Caki2 (cell line): ENCODE measurements around the gene UPF1. TPM values are rescaled to one million over a fixed set of nuclear protein-coding genes. Genes with fewer than 3 reads are reported as not detected.
A peak's percentile ranks its signal among the peaks of the same experiment; 100 is the strongest.

ENCODE experiments used
- DNase-seq: peaks from one replicate; pipeline ENCODE4 v3.0.0-alpha.2; 2015; ENCODE audit warnings: low read depth
- in situ Hi-C: cut with HindIII; loops from 2 replicates; pipeline ENCODE4 v1.10.0; 2016; ENCODE audit warnings: low sequenced_read_pairs, low pct_unique_long_range_greater_than_20kb, mixed read lengths
- total RNA-seq: library from RNA; depleted of rRNA; stranded (reverse); fragments of >200 nt; shearing (Covaris generic); gene quantifications from 2 replicates; pipeline ENCODE4 v1.2.3, GENCODE V29; 2014; ENCODE audit warnings: low replicate concordance

The UPF1 gene
- total RNA-seq, 1 experiment from 2014 or later = 70.9 TPM

DNA sequence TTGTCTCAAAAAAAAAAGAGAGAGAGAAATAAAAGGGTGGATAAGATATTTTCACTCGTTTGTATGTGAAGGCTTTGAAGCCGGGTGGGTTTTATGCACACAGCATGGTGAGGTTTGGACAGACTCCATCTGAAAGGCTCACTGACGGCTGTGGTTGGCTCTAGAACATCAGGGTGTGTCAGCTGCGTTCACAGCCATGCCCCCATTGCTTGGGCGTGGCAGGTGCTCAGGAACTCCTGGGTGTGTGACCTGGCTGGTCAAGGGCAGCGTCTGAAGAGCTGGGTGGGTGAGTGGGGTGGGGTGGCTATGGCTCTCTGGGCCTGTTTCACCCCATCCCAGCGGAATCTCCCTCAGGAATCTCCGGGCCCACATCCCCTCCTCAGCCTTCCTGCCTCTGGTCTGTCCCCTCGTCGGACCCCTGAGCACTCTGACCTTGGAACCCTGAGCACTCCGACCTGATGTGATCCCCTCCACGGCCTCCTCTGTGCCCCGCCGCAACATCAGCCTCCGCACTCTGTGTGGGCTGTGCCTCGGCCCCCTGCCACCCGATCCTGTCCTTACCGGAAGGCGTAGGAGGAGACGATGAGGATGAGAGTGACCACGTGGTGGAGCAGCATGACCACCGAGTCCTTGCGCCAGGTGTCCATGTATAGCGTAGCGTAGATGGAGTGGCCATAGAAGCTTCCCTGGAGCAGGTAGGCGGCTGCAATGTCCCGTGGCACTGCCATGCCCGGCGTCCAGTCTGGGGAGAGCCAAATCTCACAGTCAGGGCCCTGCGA lies 52.0 kb downstream of the UPF1 start:
- in situ Hi-C loops = no loop called here

GRCh38 chr19:18886972-18887371 lies 55.2 kb downstream of the UPF1 start:
- in situ Hi-C loops = no loop called here
- DNase-seq = no peak

More for the DNA sequence above, 52.0 kb downstream of the UPF1 start:
- DNase-seq = no peak

- in situ Hi-C loops = no loop called here
- no peak for DNase-seq
Observed at GRCh38 chr19:18889949-18890745, 58.4 kb downstream of the UPF1 start.

DNA sequence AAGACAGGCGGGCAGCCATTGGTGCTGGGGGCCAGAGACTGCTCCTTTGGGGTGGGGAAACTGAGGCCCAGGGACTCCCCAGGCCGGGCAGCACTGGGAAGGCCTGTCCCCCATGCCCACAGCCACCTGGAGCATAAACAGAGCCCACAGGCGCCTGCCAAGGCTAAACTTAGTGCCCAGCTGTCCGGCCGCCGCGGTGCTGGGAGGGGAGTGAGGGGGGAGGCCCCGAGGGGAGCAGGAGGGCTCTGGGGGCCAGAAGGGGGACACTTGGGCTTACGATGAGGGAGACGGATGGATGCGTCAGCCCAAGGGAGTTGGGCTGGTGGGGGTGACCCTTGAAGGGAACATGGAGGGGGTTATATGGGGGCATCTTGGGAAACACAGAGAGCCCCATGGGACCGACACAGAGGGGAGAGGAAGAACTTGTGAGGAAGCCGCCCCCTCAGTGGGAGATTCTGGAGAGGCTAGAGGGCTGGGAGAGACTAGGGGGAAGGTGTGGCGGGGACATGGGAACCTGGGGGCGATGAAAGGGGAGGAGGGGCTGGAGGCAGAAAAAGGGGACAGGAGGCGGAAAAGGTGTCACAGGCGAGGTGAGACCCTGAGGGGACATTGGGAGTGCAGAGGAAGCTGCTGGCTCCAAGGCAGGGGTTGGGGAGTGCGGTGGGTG lies 62.0 kb downstream of the UPF1 start:
- in situ Hi-C loops = no loop called here
- DNase-seq = no peak

DNA sequence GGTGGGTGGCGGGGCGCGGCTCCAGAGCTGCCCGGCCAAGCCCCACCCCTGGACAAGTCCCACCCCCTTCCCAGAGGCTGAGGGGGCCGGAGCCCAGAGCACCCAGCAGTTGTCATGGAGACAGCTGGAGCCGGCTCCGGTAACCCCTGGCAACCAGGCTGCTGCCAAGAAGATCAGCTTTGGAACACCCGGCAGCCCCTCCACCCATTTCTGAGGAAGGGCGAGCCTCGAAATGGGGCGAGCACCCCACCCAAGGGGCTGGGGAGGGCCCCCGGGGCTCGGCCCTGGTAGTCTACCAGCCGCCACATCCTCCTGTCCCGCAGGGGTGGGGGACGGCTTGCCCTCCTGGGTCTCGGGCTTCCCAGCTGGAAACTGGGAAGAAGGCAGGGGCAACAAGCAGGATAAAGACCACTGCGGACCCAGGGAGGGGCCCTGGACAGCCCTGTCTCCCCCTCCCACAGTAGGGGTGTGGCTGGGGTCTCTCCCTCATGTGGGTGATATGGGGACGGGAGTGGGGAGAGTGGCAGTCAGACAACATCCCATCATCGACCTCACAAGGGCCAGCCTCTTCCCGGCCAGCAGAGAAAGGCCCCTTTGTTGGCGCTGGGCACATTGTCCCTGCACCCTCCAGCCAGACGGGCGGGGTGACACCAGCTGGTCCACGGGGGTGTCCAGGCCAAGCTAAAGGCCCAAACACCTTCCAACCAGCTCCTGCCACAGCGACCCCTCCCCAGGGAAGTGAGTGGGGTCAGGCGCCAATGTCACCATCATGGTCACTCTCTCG lies 62.7 kb downstream of the UPF1 start:
- DNase-seq = no peak
- in situ Hi-C loops = no loop called here

GRCh38 chr19:18895038-18895823 lies 63.5 kb downstream of the UPF1 start:
- in situ Hi-C loops = no loop called here
- DNase-seq = peak; percentile 72

- in situ Hi-C loops = no loop called here
Observed at GRCh38 chr19:18895824-18896341, 64.1 kb downstream of the UPF1 start, which contains the start of gene CERS1. Gene CERS1 (minus strand): TSS chr19:18896158. CDS start chr19:18896072, 86 bp downstream.

GRCh38 chr19:18896421-18896841 lies 64.7 kb downstream of the UPF1 start:
- no peak for DNase-seq
- in situ Hi-C loops = no loop called here

More at GRCh38 chr19:18895824-18896341, 64.1 kb downstream of the UPF1 start, which contains the start of gene CERS1:
- DNase-seq = no peak

DNA sequence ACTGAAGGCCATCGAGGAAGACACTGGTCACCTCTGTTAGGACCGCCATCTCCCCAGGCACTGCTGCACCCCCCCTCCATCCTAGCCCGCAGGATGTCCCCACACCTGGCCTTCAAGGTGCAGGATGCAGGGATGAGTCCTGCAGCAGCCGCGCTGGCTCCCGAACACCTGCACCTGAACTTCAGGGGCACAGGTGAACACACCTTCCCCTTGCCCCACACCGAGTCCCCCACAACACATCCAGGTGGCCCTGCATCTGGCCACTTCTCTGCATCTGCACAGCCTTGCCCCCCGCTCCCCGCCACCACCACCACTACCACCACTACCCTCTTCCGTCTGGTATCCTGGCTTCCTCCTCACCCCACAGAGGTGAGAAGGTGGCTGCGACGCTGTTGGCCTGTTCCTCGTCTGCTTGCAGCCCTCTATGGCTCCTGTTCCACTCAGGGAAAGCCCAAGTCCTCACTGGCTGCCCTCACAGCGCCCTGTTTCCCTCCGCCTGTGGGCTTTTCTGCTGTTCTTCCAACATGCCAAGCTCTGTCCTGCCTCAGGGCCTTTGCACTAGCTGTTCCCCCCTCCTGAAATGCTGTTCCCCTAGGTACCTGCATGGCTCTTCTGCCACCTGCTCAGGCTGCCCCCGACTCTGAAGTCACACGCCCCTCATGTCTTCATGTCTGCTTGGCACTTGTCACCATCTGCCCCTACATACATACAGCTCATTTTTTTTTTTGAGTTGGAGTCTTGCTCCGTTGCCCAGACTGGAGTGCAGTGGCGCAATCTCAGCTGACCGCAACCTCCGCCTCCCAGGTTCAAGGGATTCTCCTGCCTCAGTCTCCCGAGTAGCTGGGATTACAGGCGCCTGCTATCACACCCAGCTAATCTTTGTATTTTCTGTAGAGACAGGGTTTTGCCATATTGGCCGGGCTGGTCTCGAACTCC lies 65.6 kb downstream of the UPF1 start:
- in situ Hi-C loops = no loop called here
- DNase-seq = no peak

- DNase-seq = no peak
- in situ Hi-C loops = no loop called here
Observed at GRCh38 chr19:18898081-18898606, 66.4 kb downstream of the UPF1 start.

DNA sequence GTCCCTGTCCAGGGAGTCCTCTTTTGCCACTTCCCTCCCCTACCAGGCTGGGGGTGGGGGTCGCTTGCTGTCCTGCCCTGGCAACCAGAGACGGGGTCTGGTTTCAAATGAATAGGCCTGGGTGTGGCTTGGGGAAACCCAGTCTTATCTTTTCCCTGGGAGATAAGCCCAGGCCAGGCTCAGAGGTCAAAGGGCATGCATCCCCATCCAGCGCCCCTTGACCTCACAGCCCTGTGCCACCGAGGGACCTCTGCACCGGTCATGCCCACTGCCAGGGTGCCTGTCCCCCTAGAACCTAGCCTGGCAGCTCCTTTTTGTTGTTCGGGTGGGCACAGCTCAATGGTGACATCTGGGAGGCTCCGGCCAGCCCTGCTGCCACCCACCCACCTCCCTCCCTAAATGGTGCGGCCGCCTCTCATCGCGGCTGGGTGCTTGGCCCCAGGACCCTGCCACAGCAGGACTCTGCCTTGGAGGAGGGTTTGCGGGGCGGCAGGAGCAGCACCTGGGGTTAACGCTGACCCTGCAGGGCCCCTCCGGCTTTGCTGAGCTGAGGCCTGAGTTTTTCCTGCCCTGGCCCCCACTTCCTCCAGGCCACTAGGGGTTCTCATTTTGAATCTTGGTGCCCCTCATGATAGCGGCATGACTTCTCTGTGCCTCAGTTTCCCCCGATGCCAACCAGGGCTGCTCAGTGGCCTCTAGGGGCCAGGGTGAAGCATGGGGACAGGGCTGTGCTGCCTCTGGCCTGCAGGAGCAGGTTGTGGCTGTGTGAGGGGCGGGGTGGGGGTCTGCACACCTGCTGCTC lies 67.0 kb downstream of the UPF1 start:
- in situ Hi-C loops = no loop called here

DNA sequence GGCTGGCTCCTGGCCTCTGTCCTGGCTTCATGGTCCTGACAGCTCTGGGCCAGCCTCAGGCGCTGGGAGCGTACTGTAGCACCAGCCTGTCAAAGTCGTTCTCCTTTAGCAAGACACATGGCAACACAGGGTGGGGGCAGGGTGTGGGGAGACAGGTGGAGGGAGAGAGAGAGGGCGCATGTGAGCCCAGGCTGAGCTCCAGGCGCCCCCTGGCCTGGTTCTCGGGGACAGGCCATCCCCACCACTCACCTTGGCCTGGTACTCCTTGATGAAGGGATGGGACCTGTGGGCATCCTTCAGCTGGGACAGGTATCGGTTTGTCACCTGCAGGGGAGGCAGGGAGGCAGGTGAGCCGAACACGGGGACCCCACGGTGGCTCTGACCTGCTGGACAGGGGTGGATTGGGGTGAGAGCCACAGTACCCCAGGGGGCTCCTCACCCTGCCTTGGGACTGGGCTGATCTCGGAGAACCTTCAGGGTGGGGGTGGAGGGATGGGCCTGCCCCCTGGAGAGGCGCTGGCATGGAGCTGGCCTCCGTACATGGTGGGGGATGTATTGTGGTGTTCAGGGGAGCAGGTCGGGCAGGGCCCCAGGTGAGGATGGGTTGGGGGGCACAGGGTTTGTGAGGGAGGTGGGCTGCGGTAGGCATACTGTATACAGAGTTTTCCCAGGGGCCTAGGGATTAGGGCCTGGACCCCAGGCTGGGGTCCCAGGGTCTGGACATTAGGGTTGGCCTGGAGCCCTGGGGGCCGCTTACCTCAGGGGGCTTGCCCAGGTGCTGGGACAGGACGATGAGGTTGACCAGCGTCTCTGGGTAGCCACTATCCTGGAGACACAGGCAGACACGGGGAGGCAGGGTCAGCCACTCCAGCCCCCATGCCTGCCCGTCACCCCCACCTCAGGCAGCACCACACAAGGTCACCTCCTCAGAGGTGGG lies 68.1 kb downstream of the UPF1 start:
- DNase-seq = no peak
- in situ Hi-C loops = no loop called here

More for the DNA sequence above, 67.0 kb downstream of the UPF1 start:
- DNase-seq = no peak

DNA sequence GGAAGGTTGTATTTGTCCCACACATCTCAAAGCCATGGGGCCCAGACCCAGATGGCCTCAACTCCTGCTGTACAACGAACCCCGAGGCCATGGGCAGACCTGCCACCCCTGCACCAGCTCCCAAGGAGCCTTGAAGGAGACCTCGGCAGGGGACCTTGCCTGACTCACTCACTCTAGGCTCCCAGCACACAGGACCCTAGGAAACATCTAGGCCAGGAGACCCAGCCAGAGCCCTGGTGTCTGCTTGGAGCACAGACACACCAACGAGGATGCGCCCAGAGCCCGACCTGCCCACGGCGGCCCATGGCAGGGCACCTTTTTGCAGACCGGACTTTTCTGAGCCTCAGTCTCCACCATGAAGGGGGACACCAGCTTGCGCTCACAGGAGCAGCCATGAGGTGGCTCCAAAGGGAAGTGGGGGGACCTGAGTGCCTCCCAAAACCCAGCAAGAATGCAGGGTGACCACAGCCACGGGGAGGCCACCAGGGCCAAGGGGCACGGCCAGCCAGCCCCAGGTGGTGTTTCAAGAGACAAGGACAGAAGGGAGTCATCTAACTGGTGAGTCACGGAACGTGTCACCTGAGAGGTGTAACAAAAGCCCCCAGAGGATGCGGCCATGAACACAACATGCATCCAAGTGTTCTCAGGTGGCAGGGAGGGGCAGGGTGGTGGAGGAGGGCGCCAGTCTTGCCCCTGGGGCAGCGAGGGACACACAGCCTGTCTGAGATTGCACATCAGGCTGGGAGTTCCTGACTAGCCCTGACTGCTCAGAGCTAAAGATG lies 69.1 kb downstream of the UPF1 start:
- in situ Hi-C loops = no loop called here

DNA sequence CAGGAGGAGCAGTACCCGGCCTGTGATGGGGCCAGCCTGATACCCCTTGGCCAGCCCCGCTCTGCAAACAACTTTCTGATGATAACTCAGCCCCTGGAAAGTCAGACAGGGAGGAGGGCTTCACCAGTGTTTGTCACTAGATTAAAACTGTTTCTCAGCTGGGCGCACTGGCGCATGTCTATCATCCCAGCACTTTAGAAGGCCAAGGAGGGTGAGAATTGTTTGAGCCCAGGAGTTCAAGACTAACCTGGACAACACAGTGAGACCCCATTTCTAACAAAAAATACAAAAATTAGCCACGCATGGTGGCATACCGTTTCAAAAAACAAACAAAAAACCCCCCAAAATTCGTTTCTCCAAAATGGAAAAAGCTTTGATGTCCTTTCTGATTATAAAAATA lies 69.7 kb downstream of the UPF1 start:
- no peak for DNase-seq
- in situ Hi-C loops = no loop called here

More for the DNA sequence above, 69.1 kb downstream of the UPF1 start:
- no peak for DNase-seq
